Measurements from ENCODE around the gene SMPDL3A. TPM values are rescaled to one million over a fixed set of nuclear protein-coding genes. Genes with fewer than 3 reads are reported as not detected.

SMPDL3A gene
- total and polyA plus RNA-seq, 2 donors (not counting 3 experiments of a cell fraction or from before 2014, with no cell fraction given), result 4.1 to 4.2 TPM

GRCh38 chr6:122831511-122831910 is 42.5 kb downstream of the SMPDL3A start:
- H3K9me3 ChIP-seq (replicated peaks; ENCODE audit: control insufficient read depth, insufficient read depth, low read length), result no peaks in the 10 kb centered on the region
- H2AFZ ChIP-seq (ENCODE audit: low read depth, low read length), result no peak overlapping the region
- H3K27me3 ChIP-seq (ENCODE audit: control insufficient read depth in 2 of 2, insufficient read depth in 2 of 2, low read length in 2 of 2), result no peaks in the 10 kb centered on the region
- no peak for DNase-seq (ENCODE audit: low read depth, low spot score)
- CTCF ChIA-PET, result interaction anchor here (1.2 to 1.4 kb wide), 2 partner anchors 87 to 105 kb away, joined by 4 read pairs; no protein-coding TSS in a partner anchor
- H3K4me1 ChIP-seq (ENCODE audit: control insufficient read depth, extremely low read depth, insufficient read depth, low read length), result no peaks in the 10 kb centered on the region
- no peak overlapping the region for H3K9ac ChIP-seq (replicated peaks; ENCODE audit: extremely low read depth, insufficient read depth, low read length)
- no peaks in the 10 kb centered on the region for H3K79me2 ChIP-seq (ENCODE audit: control insufficient read depth, insufficient read depth, low read length)
- no peak for FAIRE-seq
- BruUV-seq (replicated peaks), result no TSS peak
- POLR2A ChIA-PET, result no interaction called here
- no peaks in the 10 kb centered on the region for H4K20me1 ChIP-seq (replicated peaks; ENCODE audit: control insufficient read depth, extremely low read depth, insufficient read depth, low read length)
- dilution Hi-C loops (cut with MboI; ENCODE audit: extremely low pct_ligation_motif_present, low sequenced_read_pairs) (no loop called here), intact Hi-C loops (cut with micrococcal nuclease) (no loop called here)
- H3K36me3 ChIP-seq (ENCODE audit: control insufficient read depth in 2 of 2, extremely low read depth in 1 of 2, insufficient read depth in 2 of 2, low read length in 2 of 2), result no peaks in the 10 kb centered on the region
- TF ChIP-seq POLR2AphosphoS5 (IDR thresholded peaks at IDR 0.05; ENCODE audit: insufficient read depth, low read depth, low read length), result no peak
- no peaks in the 10 kb centered on the region for H3K9me1 ChIP-seq (replicated peaks; ENCODE audit: control insufficient read depth, extremely low read depth, insufficient read depth, low read length)
- no peak overlapping the region for H3K27ac ChIP-seq (ENCODE audit: insufficient read depth, low read depth, low read length)
- no peak overlapping the region for H3K4me3 ChIP-seq (replicated peaks in 1 of 3; ENCODE audit: insufficient read depth in 1 of 3, low read depth in 1 of 3, low read length in 3 of 3)
- no peak overlapping the region for H3K4me2 ChIP-seq (ENCODE audit: insufficient read depth, low read length)

- Histone ChIP-seq H3K79me2 (ENCODE audit: control insufficient read depth, insufficient read depth, low read length) (no peaks in the 10 kb centered on the region), H3K36me3 (ENCODE audit: control insufficient read depth in 2 of 2, extremely low read depth in 1 of 2, insufficient read depth in 2 of 2, low read length in 2 of 2) (no peaks in the 10 kb centered on the region), H3K9me1 (replicated peaks; ENCODE audit: control insufficient read depth, extremely low read depth, insufficient read depth, low read length) (no peaks in the 10 kb centered on the region), H2AFZ (ENCODE audit: low read depth, low read length) (no peak overlapping the region), H3K9ac (replicated peaks; ENCODE audit: extremely low read depth, insufficient read depth, low read length) (no peak overlapping the region), H3K4me2 (ENCODE audit: insufficient read depth, low read length) (no peak overlapping the region), H3K27ac (ENCODE audit: insufficient read depth, low read depth, low read length) (no peak overlapping the region), H4K20me1 (replicated peaks; ENCODE audit: control insufficient read depth, extremely low read depth, insufficient read depth, low read length) (no peaks in the 10 kb centered on the region), H3K4me3 (replicated peaks in 1 of 3; ENCODE audit: insufficient read depth in 1 of 3, low read depth in 1 of 3, low read length in 3 of 3) (no peak overlapping the region), H3K4me1 (ENCODE audit: control insufficient read depth, extremely low read depth, insufficient read depth, low read length) (no peaks in the 10 kb centered on the region), H3K27me3 (ENCODE audit: control insufficient read depth in 2 of 2, insufficient read depth in 2 of 2, low read length in 2 of 2) (no peaks in the 10 kb centered on the region), H3K9me3 (replicated peaks; ENCODE audit: control insufficient read depth, insufficient read depth, low read length) (no peaks in the 10 kb centered on the region)
- CTCF ChIA-PET, result interaction anchor here (1.4 kb wide), 1 partner anchor 106 kb away, joined by 4 read pairs; no protein-coding TSS in a partner anchor
- BruUV-seq (replicated peaks), result no TSS peak
- POLR2A ChIA-PET, result no interaction called here
- DNase-seq (ENCODE audit: low read depth, low spot score) (no peak), FAIRE-seq (no peak)
- dilution Hi-C loops (cut with MboI; ENCODE audit: extremely low pct_ligation_motif_present, low sequenced_read_pairs) (no loop called here), intact Hi-C loops (cut with micrococcal nuclease) (no loop called here)
- no peak for TF ChIP-seq MYC (IDR thresholded peaks at IDR 0.05; ENCODE audit: low read depth, low read length)
- TF ChIP-seq EZH2 (IDR thresholded peaks at IDR 0.05; ENCODE audit: borderline replicate concordance, low read depth, low read length, severe bottlenecking), result no peak
- TF ChIP-seq POLR2AphosphoS5 (IDR thresholded peaks at IDR 0.05; ENCODE audit: insufficient read depth, low read depth, low read length), result no peak
- no peak for TF ChIP-seq GATA2 (IDR thresholded peaks at IDR 0.05; ENCODE audit: insufficient read depth, insufficient read length, low read depth, low read length)
- no peak for TF ChIP-seq POLR2A (IDR thresholded peaks at IDR 0.05; ENCODE audit: low read depth, low read length)
- TF ChIP-seq FOS (IDR thresholded peaks at IDR 0.05; ENCODE audit: borderline replicate concordance, insufficient read depth, low read length), result no peak
- no peak for TF ChIP-seq MAX (IDR thresholded peaks at IDR 0.05; ENCODE audit: insufficient read depth, insufficient read length)
- no peak for TF ChIP-seq JUN (IDR thresholded peaks at IDR 0.05; ENCODE audit: borderline replicate concordance, insufficient read depth, insufficient read length, low read depth)
- no peak for TF ChIP-seq CTCF (IDR thresholded peaks at IDR 0.05; ENCODE audit: extremely low read depth in 1 of 2, insufficient read depth in 1 of 2, low read depth in 1 of 2, low read length in 2 of 2)
These were observed 43.4 kb downstream of the SMPDL3A start for GRCh38 chr6:122832459-122832858.

All from endothelial cell of umbilical vein (primary cell).